A673 (cell line): ENCODE data around the gene PDGFRB.

Experiments
- CTCF ChIP-seq: fragments of 300-800, 200-600 bp; sonication (generic); conservative IDR thresholded peaks from 2 replicates; pipeline ENCODE4 v1.5.1; 2017; ENCODE audit warnings: low read depth, mild to moderate bottlenecking, antibody characterized with exemption, low read length, moderate library complexity, mixed read lengths
- EZH2 ChIP-seq: fragments of 200-600 bp; sonication (generic); IDR thresholded peaks from 2 replicates; pipeline ENCODE4 v1.6.1; 2017; ENCODE audit warnings: borderline replicate concordance, low read depth, mild to moderate bottlenecking, mixed read lengths, antibody characterized with exemption, low read length; ENCODE audit not compliant: poor library complexity, severe bottlenecking

DNA sequence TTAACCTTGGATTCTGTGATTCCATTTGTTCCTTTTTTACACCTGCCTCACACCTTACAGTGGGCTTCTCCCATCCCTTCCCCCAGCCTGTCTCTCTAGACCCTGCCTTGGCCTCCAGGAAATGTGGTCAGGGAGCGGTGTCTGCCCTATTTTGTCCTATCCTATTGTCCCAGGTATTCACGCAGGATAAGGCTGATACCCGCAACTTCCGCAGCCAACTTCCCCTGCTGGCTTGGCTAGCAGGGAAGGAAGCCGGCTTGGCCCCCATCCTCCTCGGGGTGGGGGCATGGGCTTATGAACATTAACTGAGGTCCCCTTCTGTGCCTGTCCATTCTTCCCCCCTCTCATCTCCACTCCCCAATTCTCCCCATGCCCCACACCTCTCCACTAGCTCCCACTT, 72.8 kb downstream of the PDGFRB start:
- TF ChIP-seq CTCF (no peak), EZH2 (no peak)
